GM19328 (cell line): ENCODE measurements around the gene PVRIG.
"Not testable (repeated sequence)": the region's sequence is repeated elsewhere in the genome, so short reads cannot be mapped to it uniquely, and the experiment has no call there.

Source experiments
- ATAC-seq: cut with Tn5 transposase; IDR thresholded peaks from one replicate; pipeline ENCODE4 v1.9.1; 2021; ENCODE audit warnings: mild to moderate bottlenecking, moderate library complexity; ENCODE audit not compliant: unreplicated experiment

PVRIG gene

DNA sequence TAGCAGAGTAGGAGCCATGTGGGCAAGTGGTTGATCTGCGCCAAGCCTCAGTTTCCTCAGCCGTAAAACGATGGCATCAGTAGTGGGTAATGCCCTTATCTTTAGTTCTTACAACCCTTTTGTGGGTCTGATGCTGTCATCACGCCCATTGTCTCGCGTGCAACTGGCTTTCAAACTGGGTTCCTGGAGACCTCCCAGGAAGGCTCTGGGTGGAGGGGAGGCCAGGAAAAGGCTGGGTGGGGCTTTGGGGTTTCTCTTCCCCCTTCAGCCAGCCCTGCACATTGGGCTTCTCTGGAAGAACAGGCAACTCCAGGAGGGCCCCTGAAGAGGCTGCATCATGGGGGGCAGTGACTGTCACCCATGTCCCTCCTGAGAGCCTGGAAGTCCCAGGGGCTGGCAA lies 5.1 kb downstream of the PVRIG start:
- not testable (repeated sequence) for ATAC-seq

DNA sequence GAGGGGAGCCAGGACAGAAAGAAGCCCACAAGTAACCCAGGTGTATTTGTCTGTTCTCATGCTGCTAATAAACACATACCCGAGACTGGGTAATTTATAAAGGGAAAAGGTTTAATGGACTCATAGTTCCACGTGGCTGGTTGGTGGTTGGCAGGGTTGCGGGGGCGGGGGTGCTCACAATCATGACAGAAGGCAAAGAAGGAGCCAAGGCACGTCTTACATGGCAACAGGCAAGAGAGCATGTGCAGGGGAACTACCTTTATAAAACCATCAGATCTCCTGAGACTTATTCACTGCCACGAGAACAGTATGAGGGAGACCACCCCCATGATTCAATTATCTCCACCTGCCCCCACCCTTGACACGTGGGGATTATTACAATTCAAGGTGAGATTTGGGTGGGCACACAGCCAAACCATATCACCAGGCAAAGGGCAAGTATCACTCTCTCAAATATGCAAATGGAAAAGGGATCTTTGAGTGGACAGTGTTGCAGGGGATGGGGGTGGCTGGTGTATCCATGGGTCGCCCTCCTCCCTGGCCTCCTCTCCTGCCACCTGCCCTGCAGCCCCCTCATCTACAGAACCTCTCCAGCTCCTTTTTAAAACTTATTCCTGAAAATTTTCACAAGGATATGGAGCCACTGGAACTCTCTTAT lies 15.0 kb downstream of the PVRIG start:
- ATAC-seq: not testable (repeated sequence)

- not testable (repeated sequence) for ATAC-seq
Measured at GRCh38 chr7:100239975-100240374, 20.2 kb downstream of the PVRIG start.

DNA sequence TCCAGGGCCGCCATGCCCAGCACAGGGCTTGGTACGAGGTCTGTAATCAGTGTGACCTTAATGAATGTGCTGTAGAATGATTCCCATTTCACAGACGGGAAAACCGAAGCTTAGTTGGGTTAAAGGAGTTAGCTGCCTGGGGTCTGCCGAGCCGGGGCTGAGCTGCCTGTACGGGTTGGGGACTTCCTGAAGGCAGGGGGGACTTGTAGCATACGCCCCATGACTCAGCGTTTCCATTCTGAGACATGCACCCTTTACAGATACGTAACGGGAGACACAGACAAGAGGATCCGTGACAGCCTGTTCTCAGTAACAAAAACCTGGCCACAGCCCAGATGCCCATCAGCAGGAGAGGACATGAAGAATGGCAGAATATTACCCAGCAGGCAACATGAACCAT lies 23.6 kb downstream of the PVRIG start:
- ATAC-seq: not testable (repeated sequence)

DNA sequence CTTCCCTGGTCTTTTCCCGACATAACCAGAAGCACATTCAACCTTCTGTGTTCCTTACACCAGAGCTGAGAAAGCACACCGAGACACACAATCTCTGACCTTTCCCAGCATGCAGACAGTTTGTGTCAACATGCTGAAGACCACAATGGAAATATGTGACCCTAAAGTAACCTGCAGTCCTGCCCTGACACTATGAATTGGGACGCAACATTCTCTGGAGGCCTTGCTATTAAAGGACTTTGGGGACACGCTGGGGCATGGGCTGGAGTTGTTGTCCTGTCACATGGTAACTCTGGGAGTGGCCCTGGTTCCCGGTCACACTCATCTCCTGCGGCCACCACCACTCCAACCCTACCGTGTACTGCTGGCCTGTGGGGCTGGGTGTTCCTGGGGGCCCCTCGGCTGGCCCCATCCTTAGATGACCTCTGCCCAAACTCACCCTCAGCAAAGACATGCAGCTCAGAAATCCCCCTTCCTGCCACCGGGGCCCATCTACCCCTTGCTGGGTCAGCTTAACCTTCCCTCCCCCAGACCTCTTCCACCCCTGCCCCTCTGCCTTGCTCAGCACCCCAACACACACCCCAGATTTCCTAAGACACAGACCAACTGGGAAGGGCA lies 25.3 kb downstream of the PVRIG start:
- not testable (repeated sequence) for ATAC-seq

GRCh38 chr7:100246121-100246864 lies 26.5 kb downstream of the PVRIG start:
- ATAC-seq: not testable (repeated sequence)

- ATAC-seq: not testable (repeated sequence)
Measured at GRCh38 chr7:100246865-100247137, 27.1 kb downstream of the PVRIG start.

- ATAC-seq: no peak
Measured at GRCh38 chr7:100247152-100247757, 27.5 kb downstream of the PVRIG start.

DNA sequence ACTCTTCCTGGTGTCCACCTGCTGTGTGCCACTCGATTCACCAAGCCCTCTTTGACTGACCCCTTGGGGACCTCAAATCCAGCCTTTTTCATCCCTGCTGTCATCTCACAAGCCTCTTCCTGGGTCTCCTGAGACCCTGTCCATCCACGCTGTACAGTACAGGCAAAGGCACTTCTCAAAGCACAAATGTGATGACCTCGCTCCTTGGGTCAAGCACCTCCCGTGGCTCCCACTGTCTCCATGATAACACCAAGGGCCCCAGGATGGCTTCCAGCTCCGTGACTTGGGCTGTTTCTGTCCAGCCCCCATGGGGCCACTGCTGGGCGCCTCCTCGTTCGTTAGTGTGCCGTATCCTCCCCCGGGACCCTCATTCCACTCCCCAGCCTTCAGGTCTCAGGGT lies 28.7 kb downstream of the PVRIG start:
- ATAC-seq: no peak

- ATAC-seq: no peak
Measured at GRCh38 chr7:100257017-100257416, 37.3 kb downstream of the PVRIG start.

GRCh38 chr7:100259984-100260383 lies 40.2 kb downstream of the PVRIG start:
- ATAC-seq: not testable (repeated sequence)

- not testable (repeated sequence) for ATAC-seq
Measured at GRCh38 chr7:100262896-100263295, 43.1 kb downstream of the PVRIG start.

- ATAC-seq: not testable (repeated sequence)
Measured at GRCh38 chr7:100264223-100264622, 44.5 kb downstream of the PVRIG start.

- not testable (repeated sequence) for ATAC-seq
Measured at GRCh38 chr7:100264669-100265165, 45.0 kb downstream of the PVRIG start.

- not testable (repeated sequence) for ATAC-seq
Measured at GRCh38 chr7:100265851-100266250, 46.1 kb downstream of the PVRIG start.

- no peak for ATAC-seq
Measured at GRCh38 chr7:100266576-100267354, 47.0 kb downstream of the PVRIG start.

DNA sequence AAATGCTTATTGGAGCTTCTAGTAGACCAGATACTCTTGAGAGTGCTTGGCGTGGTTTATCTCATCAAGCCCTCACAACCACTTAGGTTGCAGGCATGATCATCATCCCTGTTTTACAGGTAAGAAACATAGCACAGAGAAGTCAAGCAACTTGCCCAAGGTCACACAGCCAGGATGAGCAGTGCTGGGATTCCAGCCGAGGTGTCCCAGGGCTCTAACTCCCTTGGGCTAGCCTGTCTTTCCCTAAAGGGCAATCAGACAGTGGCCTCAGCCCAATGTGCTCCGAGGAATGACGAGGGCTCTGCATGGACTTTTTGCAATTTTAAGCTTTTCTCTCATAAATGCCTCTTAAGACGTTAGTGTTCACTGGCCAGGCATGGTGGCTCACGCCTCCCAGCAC lies 47.9 kb downstream of the PVRIG start:
- no peak for ATAC-seq

DNA sequence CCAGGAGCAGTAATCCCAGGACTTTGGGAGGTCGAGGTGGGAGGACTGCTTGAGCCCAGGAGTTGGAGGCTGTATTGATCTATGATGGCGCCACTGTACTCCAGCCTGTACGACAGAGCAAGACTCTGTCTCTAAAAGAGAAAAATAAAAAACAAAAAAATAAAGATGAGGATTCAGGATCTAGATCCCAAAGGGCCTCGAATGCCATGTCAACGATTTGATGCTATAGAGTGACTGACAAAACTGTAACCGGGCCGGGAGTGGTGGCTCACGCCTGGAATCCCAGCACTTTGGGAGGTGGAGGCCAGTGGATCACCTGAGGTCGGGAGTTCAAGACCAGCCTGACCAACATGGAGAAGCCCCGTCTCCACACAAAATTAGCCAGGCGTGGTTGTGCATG lies 49.1 kb downstream of the PVRIG start:
- not testable (repeated sequence) for ATAC-seq

DNA sequence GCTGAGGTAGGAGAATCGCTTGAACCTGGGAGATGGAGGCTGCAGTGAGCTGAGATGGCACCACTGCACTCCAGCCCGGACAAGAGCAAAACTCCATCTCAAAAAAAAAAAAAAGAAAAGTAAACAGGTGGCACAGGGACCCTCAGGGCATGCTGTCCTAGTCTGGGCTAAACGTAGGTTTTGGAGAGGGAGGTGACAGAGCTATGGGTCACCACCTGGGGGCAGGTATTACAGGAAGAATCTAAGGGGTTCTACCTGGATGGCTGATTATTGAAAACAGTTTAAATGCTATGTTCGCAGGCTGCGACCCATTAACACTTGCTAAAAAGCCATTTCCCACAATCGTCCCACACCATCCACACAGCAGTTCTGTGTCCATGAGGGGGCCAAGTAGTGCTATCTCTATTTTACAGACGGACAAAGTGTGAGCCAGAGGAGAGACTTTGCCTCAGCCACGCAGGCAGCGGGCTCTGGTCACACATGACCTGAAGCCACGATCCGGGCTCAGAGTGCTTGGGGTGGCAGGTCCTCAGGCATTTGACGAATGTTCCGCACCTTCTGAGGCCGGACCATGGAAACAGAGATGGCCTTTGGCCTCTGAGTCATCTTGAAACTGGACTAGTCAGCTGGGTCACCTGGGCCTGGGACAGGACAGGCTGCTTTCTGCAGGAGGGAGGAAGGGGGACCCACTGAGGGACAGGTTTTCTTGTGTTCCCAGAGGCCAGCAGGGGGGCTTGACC lies 49.7 kb downstream of the PVRIG start:
- ATAC-seq: not testable (repeated sequence)
